Natural killer cell treated with Interleukin-12 subunit alpha and Interleukin-12 subunit beta and Interleukin-15 and Interleukin-18, amount 100 ng/mL, for 72 hours (primary cell): ENCODE measurements around the gene ADAMTSL1. TPM values are rescaled to one million over a fixed set of nuclear protein-coding genes. Genes with fewer than 3 reads are reported as not detected.
"Not testable (repeated sequence)": the region's sequence is repeated elsewhere in the genome, so short reads cannot be mapped to it uniquely, and the experiment has no call there.

Experiments used
- ATAC-seq, 2 donors: fragments of 150-1000 bp; cut with Tn5 transposase in 1 of 2; sonication (Bioruptor Pico), chemical (Tn5 transposase) in 1 of 2; 2 replicates each; pipeline ENCODE4 v1.10.0; 2021
- DNase-seq: peaks from one replicate; pipeline ENCODE4 v3.0.0; 2022; ENCODE audit warnings: low spot score
- H3K27ac Mint-ChIP-seq, 2 donors: 1 replicate in 1 of 2; 2 replicates in 1 of 2; pipeline ENCODE4 v1.8.0; 2022; ENCODE audit warnings: mixed read lengths in 2 of 2, mild to moderate bottlenecking in 1 of 2, moderate library complexity in 1 of 2
- H3K27me3 Mint-ChIP-seq, 2 donors: 1 replicate in 1 of 2; 2 replicates in 1 of 2; pipeline ENCODE4 v1.8.0; 2022; ENCODE audit warnings: mixed read lengths in 2 of 2
- H3K36me3 Mint-ChIP-seq: one replicate; pipeline ENCODE4 v1.8.0; 2022; ENCODE audit warnings: mixed read lengths
- H3K4me1 Mint-ChIP-seq, 2 donors: 1 replicate in 1 of 2; 2 replicates in 1 of 2; pipeline ENCODE4 v1.8.0; 2022; ENCODE audit warnings: low read depth in 2 of 2, mixed read lengths in 2 of 2, mild to moderate bottlenecking in 1 of 2
- H3K4me3 Mint-ChIP-seq: one replicate; pipeline ENCODE4 v1.8.0; 2022; ENCODE audit warnings: mixed read lengths
- H3K9me3 Mint-ChIP-seq: 2 replicates; pipeline ENCODE4 v1.8.0; 2022; ENCODE audit warnings: mixed read lengths
- total RNA-seq, 2 donors: library from RNA; stranded (reverse); gene quantifications; one replicate each; pipeline ENCODE4 v1.2.3, GENCODE V29; 2022

ADAMTSL1 gene
- total RNA-seq, 2 donors from 2014 or later, result not detected

GRCh38 chr9:18866121-18866831, 392.3 kb downstream of the ADAMTSL1 start:
- Mint-ChIP-seq H3K27me3 (peaks cover 0 to 17% of the 10 kb centered on the region in 2 donors), H3K4me1 (no peaks in the 10 kb centered on the region), H3K9me3 (peaks cover 5% of the 10 kb centered on the region), H3K4me3 (no peak overlapping the region), H3K36me3 (peaks cover 14% of the 10 kb centered on the region), H3K27ac (no peak overlapping the region)
- DNase-seq (no peak), ATAC-seq (no peak)

DNA sequence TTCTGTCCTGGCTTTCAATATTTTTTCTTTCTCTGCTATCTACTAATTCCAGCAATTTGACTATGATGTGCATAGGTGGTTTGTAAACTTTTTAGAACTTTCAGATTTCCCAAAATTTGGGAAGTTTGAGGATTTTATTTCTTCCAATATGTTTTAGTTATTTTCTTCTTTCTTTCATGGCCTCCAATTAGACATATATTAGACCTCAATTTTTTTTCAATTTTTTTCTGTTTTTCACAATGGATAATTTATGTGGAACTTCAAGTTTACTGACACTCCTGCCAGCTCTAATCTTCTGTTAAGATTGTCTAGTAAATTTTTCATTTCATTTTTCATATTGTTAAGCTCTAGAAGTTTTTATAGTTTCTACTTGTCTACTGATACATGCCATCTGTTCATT, 395.8 kb downstream of the ADAMTSL1 start:
- peaks cover 0 to 32% of the 10 kb centered on the region in 2 donors for H3K27me3 Mint-ChIP-seq
- H3K4me3 Mint-ChIP-seq, result no peak overlapping the region
- H3K4me1 Mint-ChIP-seq, result no peaks in the 10 kb centered on the region
- H3K36me3 Mint-ChIP-seq, result peaks cover 18% of the 10 kb centered on the region
- ATAC-seq (no peak), DNase-seq (no peak)
- H3K9me3 Mint-ChIP-seq, result peaks cover 10% of the 10 kb centered on the region
- H3K27ac Mint-ChIP-seq, result no peak overlapping the region

DNA sequence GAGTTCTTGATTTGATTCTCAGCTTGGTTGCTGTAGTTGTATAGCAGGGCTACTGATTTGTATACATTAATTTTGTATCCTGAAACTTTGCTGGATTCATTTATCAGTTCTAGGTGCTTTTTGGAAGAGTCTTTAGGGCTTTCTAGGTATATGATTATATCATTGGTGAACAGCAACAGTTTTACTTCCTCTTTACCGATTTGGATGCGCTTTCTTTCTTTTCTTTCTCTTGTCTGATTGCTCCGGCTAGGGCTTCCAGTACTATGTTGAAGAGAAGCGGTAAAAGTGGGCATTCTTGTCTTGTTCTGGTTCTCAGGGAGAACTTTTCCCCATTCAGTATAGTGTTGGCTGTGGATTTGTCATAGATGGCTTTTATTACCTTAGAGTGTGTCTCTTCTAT, 400.1 kb downstream of the ADAMTSL1 start:
- no peak overlapping the region for H3K27ac Mint-ChIP-seq
- DNase-seq, result no peak
- H3K9me3 Mint-ChIP-seq, result peaks cover 13% of the 10 kb centered on the region
- peaks cover 7 to 50% of the 10 kb centered on the region in 2 donors for H3K27me3 Mint-ChIP-seq
- no peaks in the 10 kb centered on the region for H3K4me1 Mint-ChIP-seq
- H3K4me3 Mint-ChIP-seq, result no peak overlapping the region
- no peak for ATAC-seq
- peaks cover 18% of the 10 kb centered on the region for H3K36me3 Mint-ChIP-seq

DNA sequence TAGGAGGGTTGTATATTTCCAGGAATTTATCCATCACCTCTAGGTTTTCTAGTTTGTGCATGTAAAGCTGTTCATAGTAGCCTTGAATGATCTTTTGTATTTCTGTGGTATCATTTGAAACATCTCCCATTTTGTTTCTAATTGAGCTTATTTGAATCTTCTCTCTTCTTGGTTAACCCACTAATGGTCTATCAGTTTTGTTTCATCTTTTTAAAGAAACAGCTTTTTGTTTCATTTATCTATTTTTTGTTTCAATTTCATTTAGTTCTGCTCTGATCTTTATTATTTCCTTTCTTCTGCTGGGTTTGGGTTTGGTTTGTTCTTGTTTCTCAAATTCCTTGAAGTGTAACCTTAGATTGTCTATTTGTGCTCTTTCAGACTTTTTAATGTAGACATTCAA, 401.0 kb downstream of the ADAMTSL1 start:
- ATAC-seq, H3K27ac Mint-ChIP-seq, H3K4me3 Mint-ChIP-seq, DNase-seq, H3K4me1 Mint-ChIP-seq: not testable (repeated sequence)
- Mint-ChIP-seq H3K27me3 (peaks cover 8 to 50% of the 10 kb centered on the region in 2 donors), H3K9me3 (peaks cover 13% of the 10 kb centered on the region), H3K36me3 (peaks cover 11% of the 10 kb centered on the region)

DNA sequence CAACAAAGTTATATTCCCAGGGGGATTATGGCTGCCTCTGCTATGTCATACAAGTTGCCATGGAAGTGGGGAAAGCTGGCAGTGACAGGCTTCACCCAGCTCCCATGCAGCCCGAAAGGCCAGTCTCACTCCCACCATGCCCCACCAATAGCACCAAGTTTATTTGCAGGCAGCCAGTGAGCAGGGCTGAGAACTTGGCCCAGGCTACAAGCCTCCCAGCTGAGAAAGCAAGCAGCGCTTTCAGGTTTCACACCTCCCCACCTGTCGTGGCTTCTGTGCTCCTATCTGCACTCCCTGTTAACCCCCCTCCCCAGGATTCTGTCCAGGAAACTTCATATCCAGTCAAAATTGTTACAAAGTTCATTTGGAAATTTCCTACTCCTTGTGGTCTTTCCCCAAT, 404.0 kb downstream of the ADAMTSL1 start:
- H3K36me3 Mint-ChIP-seq, result no peaks in the 10 kb centered on the region
- DNase-seq (no peak), ATAC-seq (no peak)
- peaks cover 6% of the 10 kb centered on the region for H3K9me3 Mint-ChIP-seq
- H3K27me3 Mint-ChIP-seq, result peaks cover 10 to 37% of the 10 kb centered on the region in 2 donors
- H3K27ac Mint-ChIP-seq, result no peak overlapping the region
- no peak overlapping the region for H3K4me3 Mint-ChIP-seq
- H3K4me1 Mint-ChIP-seq, result no peaks in the 10 kb centered on the region

DNA sequence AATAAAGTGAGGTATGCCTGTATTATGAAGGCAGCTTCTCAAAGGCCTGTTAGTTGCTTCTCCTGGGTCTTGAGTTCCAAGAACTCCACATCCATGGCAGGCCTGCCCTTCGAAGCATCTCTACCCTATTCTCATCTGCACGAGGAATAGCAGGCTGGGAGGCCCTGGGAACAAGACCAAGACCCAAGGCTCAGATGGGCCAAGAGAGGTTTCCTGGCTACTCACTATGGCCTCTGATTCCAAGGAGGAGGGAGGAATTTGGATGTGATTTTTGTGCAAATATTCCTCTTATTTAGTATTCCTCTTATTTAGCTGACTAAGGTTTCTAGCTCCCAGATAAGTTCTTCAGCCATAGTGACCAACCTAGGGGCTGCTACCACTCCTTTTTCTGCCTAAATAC, 407.8 kb downstream of the ADAMTSL1 start:
- H3K27ac Mint-ChIP-seq, result no peak overlapping the region
- no peak overlapping the region for H3K4me3 Mint-ChIP-seq
- no peaks in the 10 kb centered on the region for H3K36me3 Mint-ChIP-seq
- no peak for DNase-seq
- H3K9me3 Mint-ChIP-seq, result no peaks in the 10 kb centered on the region
- no peak for ATAC-seq
- peaks cover 8 to 32% of the 10 kb centered on the region in 2 donors for H3K27me3 Mint-ChIP-seq
- H3K4me1 Mint-ChIP-seq, result no peaks in the 10 kb centered on the region

GRCh38 chr9:18887546-18887945, 413.6 kb downstream of the ADAMTSL1 start:
- Mint-ChIP-seq H3K4me1 (no peaks in the 10 kb centered on the region), H3K27me3 (peaks cover 8 to 29% of the 10 kb centered on the region in 2 donors), H3K27ac (no peak overlapping the region), H3K4me3 (no peak overlapping the region), H3K9me3 (no peaks in the 10 kb centered on the region), H3K36me3 (no peaks in the 10 kb centered on the region)
- no peak for ATAC-seq
- no peak for DNase-seq

- Mint-ChIP-seq H3K36me3 (no peaks in the 10 kb centered on the region), H3K4me3 (no peak overlapping the region), H3K9me3 (no peaks in the 10 kb centered on the region), H3K27ac (no peak overlapping the region), H3K4me1 (no peaks in the 10 kb centered on the region), H3K27me3 (peaks cover 8 to 26% of the 10 kb centered on the region in 2 donors)
- ATAC-seq, result no peak
- no peak for DNase-seq
Measured at GRCh38 chr9:18888290-18888689, 414.3 kb downstream of the ADAMTSL1 start.

GRCh38 chr9:18889550-18889949, 415.6 kb downstream of the ADAMTSL1 start:
- no peak overlapping the region for H3K4me3 Mint-ChIP-seq
- H3K27me3 Mint-ChIP-seq, result peaks cover 6 to 19% of the 10 kb centered on the region in 2 donors
- DNase-seq (no peak), ATAC-seq (peak in 1 of 2 donors; percentile 36)
- peaks cover 3% of the 10 kb centered on the region for H3K9me3 Mint-ChIP-seq
- no peaks in the 10 kb centered on the region for H3K4me1 Mint-ChIP-seq
- no peak overlapping the region for H3K27ac Mint-ChIP-seq
- peaks cover 3% of the 10 kb centered on the region for H3K36me3 Mint-ChIP-seq

GRCh38 chr9:18890372-18890771, 416.4 kb downstream of the ADAMTSL1 start:
- Mint-ChIP-seq H3K4me3 (no peak overlapping the region), H3K27ac (no peak overlapping the region), H3K9me3 (peaks cover 6% of the 10 kb centered on the region), H3K27me3 (peaks cover 4 to 10% of the 10 kb centered on the region in 2 donors), H3K4me1 (no peaks in the 10 kb centered on the region), H3K36me3 (peaks cover 6% of the 10 kb centered on the region)
- DNase-seq (no peak), ATAC-seq (no peak)

- ATAC-seq (peak in 1 of 2 donors; percentile 48), DNase-seq (no peak)
- Mint-ChIP-seq H3K27ac (no peak overlapping the region), H3K9me3 (peaks cover 12% of the 10 kb centered on the region), H3K36me3 (peaks cover 15% of the 10 kb centered on the region), H3K27me3 (peaks cover 4 to 8% of the 10 kb centered on the region in 2 donors), H3K4me1 (no peaks in the 10 kb centered on the region), H3K4me3 (no peak overlapping the region)
Measured at GRCh38 chr9:18891946-18892670, 418.2 kb downstream of the ADAMTSL1 start.

GRCh38 chr9:18893046-18893445, 419.1 kb downstream of the ADAMTSL1 start:
- no peak for ATAC-seq
- no peak overlapping the region for H3K27ac Mint-ChIP-seq
- H3K4me3 Mint-ChIP-seq, result no peak overlapping the region
- peaks cover 4 to 8% of the 10 kb centered on the region in 2 donors for H3K27me3 Mint-ChIP-seq
- peaks cover 15% of the 10 kb centered on the region for H3K36me3 Mint-ChIP-seq
- DNase-seq, result no peak
- peaks cover 12% of the 10 kb centered on the region for H3K9me3 Mint-ChIP-seq
- H3K4me1 Mint-ChIP-seq, result no peaks in the 10 kb centered on the region

DNA sequence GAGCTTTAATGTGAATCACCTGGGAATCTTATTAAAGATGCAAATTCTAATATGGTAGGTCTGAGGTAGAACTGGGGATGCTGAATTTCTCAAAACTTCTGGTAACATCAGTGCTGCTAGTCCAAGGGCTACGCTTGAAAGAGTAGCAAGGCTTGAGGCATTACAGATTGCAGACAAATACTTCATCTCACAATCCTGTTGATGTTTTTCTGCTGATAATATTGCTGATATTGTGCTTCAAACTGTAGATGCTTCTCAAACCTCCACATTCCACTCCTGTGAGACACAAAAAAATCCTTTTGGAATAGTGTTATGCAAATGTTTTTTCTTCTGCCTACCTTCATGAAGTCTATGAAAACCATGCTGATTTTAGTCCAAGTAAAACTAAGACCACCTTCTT, 419.5 kb downstream of the ADAMTSL1 start:
- Mint-ChIP-seq H3K4me3 (no peak overlapping the region), H3K4me1 (no peaks in the 10 kb centered on the region), H3K9me3 (peaks cover 12% of the 10 kb centered on the region), H3K36me3 (peaks cover 15% of the 10 kb centered on the region), H3K27me3 (peaks cover 7 to 8% of the 10 kb centered on the region in 2 donors), H3K27ac (no peak overlapping the region)
- no peak for DNase-seq
- ATAC-seq, result no peak

DNA sequence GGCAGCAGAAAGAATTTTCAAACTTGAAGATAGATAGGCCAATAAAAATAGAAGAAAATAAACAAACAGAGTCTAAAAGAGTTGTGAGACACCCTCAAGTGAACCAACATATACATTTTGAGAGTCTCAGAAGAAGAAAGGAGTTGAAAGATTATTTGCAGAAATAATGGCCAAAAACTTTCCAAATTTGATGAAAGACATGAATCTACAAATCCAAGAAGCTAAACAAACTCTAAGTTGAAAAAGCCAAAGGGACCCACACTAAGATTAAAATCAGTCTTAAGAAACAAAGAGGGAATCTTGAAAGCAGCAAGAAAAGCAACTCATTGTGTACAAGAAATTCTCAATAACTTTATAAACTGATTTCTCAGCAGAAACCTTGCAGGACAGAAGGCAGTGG, 422.1 kb downstream of the ADAMTSL1 start:
- H3K4me1 Mint-ChIP-seq, result no peaks in the 10 kb centered on the region
- ATAC-seq (no peak), DNase-seq (no peak)
- no peak overlapping the region for H3K27ac Mint-ChIP-seq
- no peak overlapping the region for H3K4me3 Mint-ChIP-seq
- H3K27me3 Mint-ChIP-seq, result peaks cover 3 to 8% of the 10 kb centered on the region in 2 donors
- peaks cover 15% of the 10 kb centered on the region for H3K36me3 Mint-ChIP-seq
- H3K9me3 Mint-ChIP-seq, result peaks cover 17% of the 10 kb centered on the region
